Smooth muscle cell (in vitro differentiated cells): ENCODE data around the gene ERO1B. TPM values are rescaled to one million over a fixed set of nuclear protein-coding genes. Genes with fewer than 3 reads are reported as not detected.

Experiments
- DNase-seq: peaks from one replicate; lab custom pipeline; 2025; ENCODE audit not compliant: unreplicated experiment; lab: John Stamatoyannopoulos, UW
- H2AFZ ChIP-seq: fragments of 200-600 bp; sonication (generic); 2 replicates; pipeline ENCODE4 v1.6.0; 2016; ENCODE audit warnings: antibody characterized with exemption, low read depth, mild to moderate bottlenecking
- H3F3A ChIP-seq: fragments of 200-600 bp; sonication (generic); 2 replicates; pipeline ENCODE4 v1.6.0; 2017; ENCODE audit warnings: antibody characterized with exemption, low read depth
- H3K27ac ChIP-seq: fragments of 200-600 bp; sonication (generic); 2 replicates; pipeline ENCODE4 v1.5.1; 2016; ENCODE audit warnings: low read depth, mild to moderate bottlenecking
- H3K27me3 ChIP-seq: fragments of 200-600 bp; sonication (generic); 2 replicates; pipeline ENCODE4 v1.6.1; 2016; ENCODE audit warnings: low read depth, mild to moderate bottlenecking
- H3K36me3 ChIP-seq: fragments of 200-600 bp; sonication (generic); 2 replicates; pipeline ENCODE4 v1.5.1; 2016; ENCODE audit warnings: low read depth
- H3K4me1 ChIP-seq: fragments of 200-600 bp; sonication (generic); 2 replicates; pipeline ENCODE4 v1.5.1; 2016; ENCODE audit warnings: low read depth
- H3K4me2 ChIP-seq: fragments of 200-600 bp; sonication (generic); 2 replicates; pipeline ENCODE4 v1.6.0; 2016; ENCODE audit warnings: mild to moderate bottlenecking
- H3K4me3 ChIP-seq: fragments of 200-600 bp; sonication (generic); 2 replicates; pipeline ENCODE4 v1.5.1; 2016; ENCODE audit warnings: mild to moderate bottlenecking
- H3K79me2 ChIP-seq: fragments of 200-600 bp; sonication (generic); 2 replicates; pipeline ENCODE4 v1.6.0; 2016; ENCODE audit warnings: low read depth, mild to moderate bottlenecking
- H3K9ac ChIP-seq: fragments of 200-600 bp; sonication (generic); 2 replicates; pipeline ENCODE4 v1.6.0; 2016; ENCODE audit warnings: low read depth
- H3K9me3 ChIP-seq: fragments of 200-600 bp; sonication (generic); replicated peaks from 2 replicates; pipeline ENCODE4 v1.5.1; 2016; ENCODE audit warnings: low read depth
- H4K20me1 ChIP-seq: fragments of 200-600 bp; sonication (generic); 2 replicates; pipeline ENCODE4 v1.6.0; 2016; ENCODE audit warnings: low read depth
- CTCF ChIP-seq: fragments of 200-600 bp; sonication (generic); IDR thresholded peaks from 2 replicates; pipeline ENCODE4 v1.5.1; 2017; ENCODE audit warnings: borderline replicate concordance, mild to moderate bottlenecking, antibody characterized with exemption; ENCODE audit not compliant: insufficient read depth, poor library complexity, severe bottlenecking
- WGBS: methylation state at CpG from one replicate; pipeline ENCODE4 v1.1.7; 2016; ENCODE audit warnings: low lambda C conversion rate; 5-methylcytosine and 5-hydroxymethylcytosine counted together
- polyA plus RNA-seq: library from polyadenylated mRNA; unstranded; fragments of >200 nt; fragmentation: Nextera tagmentation; extraction: Ambion mirVana; gene quantifications from 2 replicates; pipeline ENCODE4 v1.2.1, GENCODE V29; 2016
- total RNA-seq: library from RNA; depleted of rRNA; stranded (reverse); fragments of >200 nt; gene quantifications from 2 replicates; pipeline ENCODE4 v1.2.3, GENCODE V29; 2014

ERO1B gene
- total and polyA plus RNA-seq, 2 experiments from 2014 or later, result 1.3 to 1.9 TPM

- 88% methylated on average over 1 of the region's 1 CpG for WGBS
- Histone ChIP-seq H4K20me1 (no peaks in the 10 kb centered on the region), H3K27me3 (no peaks in the 10 kb centered on the region), H2AFZ (no peak overlapping the region), H3K27ac (no peak overlapping the region), H3K9me3 (peaks cover 15% of the 10 kb centered on the region), H3F3A (no peaks in the 10 kb centered on the region), H3K79me2 (no peaks in the 10 kb centered on the region), H3K36me3 (no peaks in the 10 kb centered on the region), H3K4me3 (no peak overlapping the region), H3K9ac (no peak overlapping the region), H3K4me1 (no peaks in the 10 kb centered on the region), H3K4me2 (no peak overlapping the region)
- TF ChIP-seq CTCF, result no peak
- DNase-seq, result no peak
These were observed 22.7 kb downstream of the ERO1B start for GRCh38 chr1:236259043-236259442.

GRCh38 chr1:236258114-236258622 lies 23.6 kb downstream of the ERO1B start:
- H3K36me3 ChIP-seq, result no peaks in the 10 kb centered on the region
- TF ChIP-seq CTCF, result no peak
- H3K9ac ChIP-seq, result no peak overlapping the region
- no peaks in the 10 kb centered on the region for H4K20me1 ChIP-seq
- H3F3A ChIP-seq, result no peaks in the 10 kb centered on the region
- no peak overlapping the region for H3K27ac ChIP-seq
- no peak overlapping the region for H3K4me3 ChIP-seq
- no peaks in the 10 kb centered on the region for H3K79me2 ChIP-seq
- no peak for DNase-seq
- 92% methylated on average over 4 of the region's 4 CpGs for WGBS
- H2AFZ ChIP-seq, result no peak overlapping the region
- no peaks in the 10 kb centered on the region for H3K27me3 ChIP-seq
- H3K4me1 ChIP-seq, result no peaks in the 10 kb centered on the region
- H3K4me2 ChIP-seq, result no peak overlapping the region
- H3K9me3 ChIP-seq, result peaks cover 15% of the 10 kb centered on the region

GRCh38 chr1:236257216-236257615 lies 24.5 kb downstream of the ERO1B start:
- Histone ChIP-seq H3K36me3 (no peaks in the 10 kb centered on the region), H3K9ac (no peak overlapping the region), H2AFZ (no peak overlapping the region), H3K4me2 (no peak overlapping the region), H3F3A (no peaks in the 10 kb centered on the region), H3K9me3 (peaks cover 15% of the 10 kb centered on the region), H3K79me2 (no peaks in the 10 kb centered on the region), H3K4me1 (no peaks in the 10 kb centered on the region), H3K27ac (no peak overlapping the region), H3K4me3 (no peak overlapping the region), H4K20me1 (no peaks in the 10 kb centered on the region), H3K27me3 (no peaks in the 10 kb centered on the region)
- no peak for TF ChIP-seq CTCF
- DNase-seq, result no peak

GRCh38 chr1:236253918-236254637 lies 27.7 kb downstream of the ERO1B start:
- Histone ChIP-seq H2AFZ (no peak overlapping the region), H3K27me3 (no peaks in the 10 kb centered on the region), H3K9me3 (peaks cover 9% of the 10 kb centered on the region), H4K20me1 (no peaks in the 10 kb centered on the region), H3K4me2 (no peak overlapping the region), H3K4me1 (no peaks in the 10 kb centered on the region), H3K79me2 (no peaks in the 10 kb centered on the region), H3K4me3 (no peak overlapping the region), H3F3A (no peaks in the 10 kb centered on the region), H3K9ac (no peak overlapping the region), H3K36me3 (no peaks in the 10 kb centered on the region), H3K27ac (no peak overlapping the region)
- no peak for DNase-seq
- TF ChIP-seq CTCF, result no peak
- 79% methylated on average over 4 of the region's 4 CpGs for WGBS
